Measurements from ENCODE around the gene IMMP2L. TPM values are rescaled to one million over a fixed set of nuclear protein-coding genes. Genes with fewer than 3 reads are reported as not detected.

IMMP2L gene
- polyA plus RNA-seq, 4 donors: 10.5 to 20.1 (median 14.1) TPM

DNA sequence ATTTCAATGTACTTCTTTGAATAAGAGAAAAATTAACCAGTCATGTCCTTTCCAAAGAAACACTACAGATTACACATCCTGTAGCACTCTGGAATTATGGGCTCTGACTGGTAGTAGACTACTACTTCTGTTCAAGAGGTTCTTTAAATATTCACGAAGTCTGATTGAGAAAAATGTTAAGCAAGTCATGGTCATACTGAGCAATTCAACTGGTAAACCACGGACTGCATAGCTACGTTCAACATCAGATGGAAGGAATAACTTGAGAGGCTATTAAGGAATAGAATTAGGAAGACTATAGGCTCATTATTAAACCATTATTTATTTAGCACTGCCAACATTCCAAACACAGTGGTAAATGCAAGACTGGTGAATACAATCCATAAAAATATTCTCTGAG lies 160.8 kb downstream of the IMMP2L start:
- no peak for FAIRE-seq
- Histone ChIP-seq H3K9me3 (ENCODE audit: control insufficient read depth in 2 of 2, insufficient read depth in 1 of 2, low read depth in 1 of 2, low read length in 1 of 2) (peaks cover 0 to 3% of the 10 kb centered on the region in 2 donors), H3K27me3 (ENCODE audit: control insufficient read depth in 3 of 3, insufficient read depth in 3 of 3, low read length in 3 of 3) (no peaks in the 10 kb centered on the region), H3K4me3 (ENCODE audit: low read depth in 1 of 3, low read length in 3 of 3) (no peak overlapping the region), H3K27ac (ENCODE audit: low read depth in 1 of 3, low read length in 2 of 3) (no peak overlapping the region), H3K36me3 (ENCODE audit: control insufficient read depth in 3 of 3, insufficient read depth in 2 of 3, low read depth in 1 of 3, low read length in 3 of 3) (no peaks in the 10 kb centered on the region), H3K4me1 (ENCODE audit: control insufficient read depth in 3 of 3, insufficient read depth in 2 of 3, low read depth in 1 of 3, low read length in 2 of 3) (no peaks in the 10 kb centered on the region)
- DNase-seq: no peak
- 64 to 88% (median 85%) methylated on average over 3 of the region's 3 CpGs for WGBS, 3 donors

DNA sequence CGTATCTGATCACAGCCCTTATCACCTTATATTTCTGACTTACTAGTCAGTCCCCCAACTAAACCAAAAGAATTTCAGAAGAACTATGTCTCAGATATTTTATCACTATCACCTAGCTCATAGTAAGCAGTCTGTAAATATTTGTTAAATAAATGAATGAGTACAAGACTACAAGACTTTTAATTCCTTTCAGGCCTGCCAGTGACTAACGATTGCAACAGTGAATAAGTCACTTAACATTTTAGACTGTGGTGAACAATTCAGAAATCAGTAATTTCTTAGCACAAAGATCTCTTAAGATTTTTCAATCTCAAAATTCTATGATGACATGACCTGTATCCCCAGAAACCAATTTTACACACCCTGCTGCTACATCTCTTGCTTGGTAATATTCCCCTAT lies 162.2 kb downstream of the IMMP2L start:
- Histone ChIP-seq H3K27ac (ENCODE audit: low read depth in 1 of 3, low read length in 2 of 3) (no peak overlapping the region), H3K4me3 (ENCODE audit: low read depth in 1 of 3, low read length in 3 of 3) (no peak overlapping the region), H3K9me3 (ENCODE audit: control insufficient read depth in 2 of 2, insufficient read depth in 1 of 2, low read depth in 1 of 2, low read length in 1 of 2) (peaks cover 0 to 3% of the 10 kb centered on the region in 2 donors), H3K27me3 (ENCODE audit: control insufficient read depth in 3 of 3, insufficient read depth in 3 of 3, low read length in 3 of 3) (no peaks in the 10 kb centered on the region), H3K4me1 (ENCODE audit: control insufficient read depth in 3 of 3, insufficient read depth in 2 of 3, low read depth in 1 of 3, low read length in 2 of 3) (no peaks in the 10 kb centered on the region), H3K36me3 (ENCODE audit: control insufficient read depth in 3 of 3, insufficient read depth in 2 of 3, low read depth in 1 of 3, low read length in 3 of 3) (no peaks in the 10 kb centered on the region)
- DNase-seq (no peak), FAIRE-seq (no peak)
- 86 to 89% (median 89%) methylated on average over 2 of the region's 2 CpGs for WGBS, 3 donors

DNA sequence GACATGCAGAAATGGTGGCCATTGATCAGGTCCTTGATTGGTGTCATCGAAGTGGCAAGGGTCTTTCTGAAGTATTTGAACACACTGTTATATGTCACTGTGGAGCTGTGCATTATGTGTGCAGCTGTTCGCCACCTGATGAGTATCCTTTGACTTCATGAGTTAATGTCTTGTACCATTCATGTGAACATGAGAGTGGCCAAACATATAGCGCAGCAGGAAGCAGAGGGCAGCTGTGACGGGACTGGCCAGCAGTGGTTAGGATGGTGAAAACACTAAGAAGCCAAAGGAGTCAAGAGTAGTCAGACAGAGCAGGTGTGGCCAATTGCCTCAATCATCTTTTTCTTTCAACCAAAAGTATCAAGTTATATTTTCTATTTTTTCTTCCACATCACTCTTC lies 167.4 kb downstream of the IMMP2L start:
- H3K9me3 ChIP-seq (ENCODE audit: control insufficient read depth in 2 of 2, insufficient read depth in 1 of 2, low read depth in 1 of 2, low read length in 1 of 2): peaks cover 0 to 3% of the 10 kb centered on the region in 2 donors
- H3K27ac ChIP-seq (ENCODE audit: low read depth in 1 of 3, low read length in 2 of 3): no peak overlapping the region
- no peaks in the 10 kb centered on the region for H3K36me3 ChIP-seq (ENCODE audit: control insufficient read depth in 3 of 3, insufficient read depth in 2 of 3, low read depth in 1 of 3, low read length in 3 of 3)
- WGBS, 3 donors: 96 to 98% (median 97%) methylated on average over 4 of the region's 4 CpGs
- no peak overlapping the region for H3K4me3 ChIP-seq (ENCODE audit: low read depth in 1 of 3, low read length in 3 of 3)
- H3K4me1 ChIP-seq (ENCODE audit: control insufficient read depth in 3 of 3, insufficient read depth in 2 of 3, low read depth in 1 of 3, low read length in 2 of 3): no peaks in the 10 kb centered on the region
- FAIRE-seq (no peak), DNase-seq (no peak)
- no peaks in the 10 kb centered on the region for H3K27me3 ChIP-seq (ENCODE audit: control insufficient read depth in 3 of 3, insufficient read depth in 3 of 3, low read length in 3 of 3)

DNA sequence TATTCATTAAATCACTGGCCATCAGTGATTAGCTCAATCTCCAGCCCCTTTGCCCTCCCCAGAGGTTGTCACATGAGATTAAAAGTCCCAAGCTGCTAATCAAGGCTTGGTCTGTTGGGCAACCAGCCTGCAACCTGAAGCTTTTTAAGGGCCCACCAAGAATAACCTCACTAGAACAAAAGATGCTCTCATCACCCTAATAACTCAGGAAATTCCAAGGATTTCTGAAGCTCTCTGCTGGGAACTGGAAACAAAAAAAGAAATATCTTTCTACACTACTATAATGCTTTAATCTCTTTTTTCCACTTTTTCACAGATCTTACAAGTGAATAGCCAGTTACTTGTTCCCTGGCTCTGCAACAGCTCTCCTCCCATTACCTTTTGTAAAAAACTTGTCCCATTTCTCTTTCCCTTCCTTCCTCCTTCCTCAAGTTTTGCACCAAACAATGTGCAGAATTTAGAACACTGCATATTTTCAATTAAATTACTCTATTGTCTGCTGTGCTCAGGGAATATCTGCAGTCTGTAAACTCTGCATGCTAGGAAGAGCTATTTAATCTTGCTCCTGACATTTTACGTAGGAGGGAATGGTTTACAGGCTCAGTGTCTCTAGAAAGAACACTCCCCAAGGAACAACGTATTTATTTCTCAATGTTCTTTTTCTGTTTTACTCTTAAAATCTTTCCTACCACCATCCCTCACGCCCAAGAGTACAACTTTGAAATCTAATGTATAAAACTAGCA lies 169.1 kb downstream of the IMMP2L start:
- Histone ChIP-seq H3K9me3 (ENCODE audit: control insufficient read depth in 2 of 2, insufficient read depth in 1 of 2, low read depth in 1 of 2, low read length in 1 of 2) (no peaks in the 10 kb centered on the region), H3K4me3 (ENCODE audit: low read depth in 1 of 3, low read length in 3 of 3) (no peak overlapping the region), H3K36me3 (ENCODE audit: control insufficient read depth in 3 of 3, insufficient read depth in 2 of 3, low read depth in 1 of 3, low read length in 3 of 3) (no peaks in the 10 kb centered on the region), H3K27ac (ENCODE audit: low read depth in 1 of 3, low read length in 2 of 3) (no peak overlapping the region), H3K27me3 (ENCODE audit: control insufficient read depth in 3 of 3, insufficient read depth in 3 of 3, low read length in 3 of 3) (no peaks in the 10 kb centered on the region), H3K4me1 (ENCODE audit: control insufficient read depth in 3 of 3, insufficient read depth in 2 of 3, low read depth in 1 of 3, low read length in 2 of 3) (no peaks in the 10 kb centered on the region)
- WGBS, 3 donors: 65 to 90% (median 82%) methylated on average over 3 of the region's 3 CpGs
- FAIRE-seq (no peak), DNase-seq (no peak)

DNA sequence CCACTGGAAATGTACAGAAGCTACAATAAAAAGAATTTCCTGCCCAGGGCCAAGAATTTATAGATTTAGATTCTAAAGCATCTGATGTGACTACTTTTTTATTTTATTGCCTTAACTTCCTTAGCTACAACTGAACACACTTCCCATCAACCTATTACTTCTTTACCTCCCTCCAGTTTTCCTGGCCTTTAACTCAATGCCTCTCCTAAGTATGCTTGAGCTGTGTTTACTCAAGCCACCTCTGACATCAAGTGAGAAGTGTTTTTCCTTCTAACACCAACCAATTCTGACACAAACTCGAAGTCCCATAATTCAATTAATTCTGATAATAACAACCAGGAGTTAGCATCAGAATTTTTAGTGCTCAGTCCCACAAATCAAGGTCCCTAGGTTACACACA lies 170.0 kb downstream of the IMMP2L start:
- 63 to 71% (median 71%) methylated on average over 1 of the region's 1 CpG for WGBS, 3 donors

DNA sequence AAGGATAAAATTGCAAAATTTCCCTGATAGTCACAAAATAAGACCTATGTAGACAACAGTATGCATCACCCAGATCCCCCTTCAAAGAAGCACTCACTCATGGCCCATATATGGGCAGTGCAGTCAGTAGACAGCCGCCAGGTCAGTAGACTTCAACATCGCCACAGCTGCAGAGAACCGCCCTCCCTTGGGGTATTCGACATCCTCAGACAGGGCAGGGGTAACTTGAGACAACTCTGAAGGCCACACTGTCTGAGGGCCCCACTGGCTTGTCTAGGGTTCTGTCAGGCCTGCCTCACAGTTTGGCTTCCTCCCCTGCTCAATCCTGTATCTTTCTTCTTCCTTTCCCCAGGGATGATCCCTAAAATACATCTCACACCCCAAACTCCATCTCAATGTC lies 172.3 kb downstream of the IMMP2L start:
- 96 to 98% (median 97%) methylated on average over 4 of the region's 4 CpGs for WGBS, 3 donors
- DNase-seq (no peak), FAIRE-seq (no peak)

More for the DNA sequence above, 170.0 kb downstream of the IMMP2L start:
- no peaks in the 10 kb centered on the region for H3K9me3 ChIP-seq (ENCODE audit: control insufficient read depth in 2 of 2, insufficient read depth in 1 of 2, low read depth in 1 of 2, low read length in 1 of 2)
- FAIRE-seq: no peak
- no peak overlapping the region for H3K4me3 ChIP-seq (ENCODE audit: low read depth in 1 of 3, low read length in 3 of 3)
- no peaks in the 10 kb centered on the region for H3K4me1 ChIP-seq (ENCODE audit: control insufficient read depth in 3 of 3, insufficient read depth in 2 of 3, low read depth in 1 of 3, low read length in 2 of 3)
- no peak for DNase-seq
- H3K27ac ChIP-seq (ENCODE audit: low read depth in 1 of 3, low read length in 2 of 3): no peak overlapping the region
- no peaks in the 10 kb centered on the region for H3K36me3 ChIP-seq (ENCODE audit: control insufficient read depth in 3 of 3, insufficient read depth in 2 of 3, low read depth in 1 of 3, low read length in 3 of 3)
- no peaks in the 10 kb centered on the region for H3K27me3 ChIP-seq (ENCODE audit: control insufficient read depth in 3 of 3, insufficient read depth in 3 of 3, low read length in 3 of 3)

DNA sequence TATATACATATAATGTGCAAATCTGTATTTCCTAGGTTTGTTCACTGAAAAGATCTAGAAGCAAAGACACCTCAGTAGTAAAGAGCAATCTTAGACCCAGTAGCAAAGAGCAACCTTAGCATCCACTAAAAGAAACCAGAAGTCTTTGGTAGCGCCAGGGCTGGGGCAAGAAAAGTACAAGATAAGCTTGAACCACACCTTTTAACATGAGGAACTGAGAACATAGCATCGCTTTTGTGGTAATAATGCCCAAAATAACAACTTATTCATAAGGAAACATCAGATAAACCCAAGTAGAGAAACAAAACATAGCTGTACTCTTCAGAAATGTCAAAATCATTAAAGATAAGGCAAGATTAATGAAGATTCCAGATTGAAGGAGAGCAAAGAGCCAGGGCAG lies 173.4 kb downstream of the IMMP2L start:
- no peaks in the 10 kb centered on the region for H3K9me3 ChIP-seq (ENCODE audit: control insufficient read depth in 2 of 2, insufficient read depth in 1 of 2, low read depth in 1 of 2, low read length in 1 of 2)
- H3K36me3 ChIP-seq (ENCODE audit: control insufficient read depth in 3 of 3, insufficient read depth in 2 of 3, low read depth in 1 of 3, low read length in 3 of 3): no peaks in the 10 kb centered on the region
- H3K4me1 ChIP-seq (ENCODE audit: control insufficient read depth in 3 of 3, insufficient read depth in 2 of 3, low read depth in 1 of 3, low read length in 2 of 3): no peaks in the 10 kb centered on the region
- no peak for DNase-seq
- 90 to 95% (median 91%) methylated on average over 2 of the region's 2 CpGs for WGBS, 3 donors
- no peak overlapping the region for H3K27ac ChIP-seq (ENCODE audit: low read depth in 1 of 3, low read length in 2 of 3)
- no peaks in the 10 kb centered on the region for H3K27me3 ChIP-seq (ENCODE audit: control insufficient read depth in 3 of 3, insufficient read depth in 3 of 3, low read length in 3 of 3)
- H3K4me3 ChIP-seq (ENCODE audit: low read depth in 1 of 3, low read length in 3 of 3): no peak overlapping the region
- FAIRE-seq: no peak

More for the DNA sequence above, 172.3 kb downstream of the IMMP2L start:
- Histone ChIP-seq H3K4me3 (ENCODE audit: low read depth in 1 of 3, low read length in 3 of 3) (no peak overlapping the region), H3K9me3 (ENCODE audit: control insufficient read depth in 2 of 2, insufficient read depth in 1 of 2, low read depth in 1 of 2, low read length in 1 of 2) (no peaks in the 10 kb centered on the region), H3K4me1 (ENCODE audit: control insufficient read depth in 3 of 3, insufficient read depth in 2 of 3, low read depth in 1 of 3, low read length in 2 of 3) (no peaks in the 10 kb centered on the region), H3K27me3 (ENCODE audit: control insufficient read depth in 3 of 3, insufficient read depth in 3 of 3, low read length in 3 of 3) (no peaks in the 10 kb centered on the region), H3K36me3 (ENCODE audit: control insufficient read depth in 3 of 3, insufficient read depth in 2 of 3, low read depth in 1 of 3, low read length in 3 of 3) (no peaks in the 10 kb centered on the region), H3K27ac (ENCODE audit: low read depth in 1 of 3, low read length in 2 of 3) (no peak overlapping the region)

DNA sequence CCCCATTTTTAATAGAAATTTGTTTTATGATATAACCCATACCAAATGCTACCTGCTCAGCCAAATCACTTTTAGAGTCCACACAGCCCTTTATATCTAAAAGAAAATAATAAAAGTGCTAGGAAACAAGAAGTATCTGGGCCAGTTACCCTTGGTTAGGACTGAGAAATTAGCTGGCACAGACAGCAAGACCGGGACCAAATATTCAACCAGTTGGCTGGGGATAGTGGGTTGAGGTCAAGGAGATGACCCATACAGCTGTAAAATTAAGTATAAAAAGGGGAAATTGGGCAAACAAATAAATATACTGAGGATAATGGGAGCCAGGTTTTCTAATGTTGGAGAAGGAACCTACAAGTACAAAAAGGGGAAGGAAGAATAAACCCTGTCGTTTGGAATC lies 174.3 kb downstream of the IMMP2L start:
- Histone ChIP-seq H3K4me1 (ENCODE audit: control insufficient read depth in 3 of 3, insufficient read depth in 2 of 3, low read depth in 1 of 3, low read length in 2 of 3) (no peaks in the 10 kb centered on the region), H3K27me3 (ENCODE audit: control insufficient read depth in 3 of 3, insufficient read depth in 3 of 3, low read length in 3 of 3) (no peaks in the 10 kb centered on the region), H3K27ac (ENCODE audit: low read depth in 1 of 3, low read length in 2 of 3) (no peak overlapping the region), H3K4me3 (ENCODE audit: low read depth in 1 of 3, low read length in 3 of 3) (no peak overlapping the region), H3K9me3 (ENCODE audit: control insufficient read depth in 2 of 2, insufficient read depth in 1 of 2, low read depth in 1 of 2, low read length in 1 of 2) (no peaks in the 10 kb centered on the region), H3K36me3 (ENCODE audit: control insufficient read depth in 3 of 3, insufficient read depth in 2 of 3, low read depth in 1 of 3, low read length in 3 of 3) (no peaks in the 10 kb centered on the region)
- no peak for DNase-seq
- WGBS, 3 donors: 76 to 90% (median 89%) methylated on average over 2 of the region's 2 CpGs
- no peak for FAIRE-seq

All from small intestine (tissue), 7 donors.